HG03565 (cell line): ENCODE measurements around the gene RIN3.
A peak's percentile ranks its signal among the peaks of the same experiment; 100 is the strongest.

Experiments
- ATAC-seq: cut with Tn5 transposase; IDR thresholded peaks from one replicate; pipeline ENCODE4 v1.9.1; 2021; ENCODE audit warnings: mild to moderate bottlenecking, moderate library complexity; ENCODE audit not compliant: unreplicated experiment

RIN3 gene

GRCh38 chr14:92597906-92598905, 84.6 kb downstream of the RIN3 start:
- ATAC-seq = no peak

- ATAC-seq = no peak
These were observed 86.2 kb downstream of the RIN3 start for GRCh38 chr14:92599811-92600210.

GRCh38 chr14:92600318-92601053, 86.9 kb downstream of the RIN3 start:
- ATAC-seq = no peak

GRCh38 chr14:92601131-92601710, 87.6 kb downstream of the RIN3 start:
- no peak for ATAC-seq

DNA sequence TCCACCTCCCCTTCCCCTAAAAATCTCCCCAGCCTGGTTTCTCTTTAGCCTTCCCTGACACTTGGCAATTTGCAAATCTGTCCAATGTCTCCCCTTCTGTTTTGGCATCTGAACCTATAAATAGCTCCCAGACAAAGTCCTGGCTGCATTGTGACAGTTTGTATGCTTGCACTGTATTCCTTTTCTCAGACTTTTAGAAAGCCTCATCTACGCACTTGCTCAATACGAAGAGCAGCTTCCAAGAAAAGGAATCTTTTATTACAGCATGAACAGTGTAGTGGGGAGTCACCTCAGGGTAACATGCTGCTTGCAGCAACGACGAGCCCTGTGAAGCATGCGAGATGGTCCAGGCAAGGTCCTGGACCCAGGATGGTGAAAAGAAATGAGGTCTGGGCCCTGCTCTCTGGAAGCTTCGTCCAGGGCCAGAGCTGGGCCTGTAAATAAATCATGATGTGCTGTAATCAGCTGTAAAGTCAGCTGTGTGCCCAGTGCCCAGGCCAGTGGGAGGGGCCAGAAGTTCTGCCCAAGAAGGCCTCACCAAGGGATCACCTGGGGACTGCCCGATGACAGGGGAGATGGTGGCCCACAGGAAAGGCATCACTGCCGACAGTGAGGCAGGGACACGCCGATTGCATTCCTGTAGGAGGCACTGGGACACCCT, 88.3 kb downstream of the RIN3 start:
- no peak for ATAC-seq

DNA sequence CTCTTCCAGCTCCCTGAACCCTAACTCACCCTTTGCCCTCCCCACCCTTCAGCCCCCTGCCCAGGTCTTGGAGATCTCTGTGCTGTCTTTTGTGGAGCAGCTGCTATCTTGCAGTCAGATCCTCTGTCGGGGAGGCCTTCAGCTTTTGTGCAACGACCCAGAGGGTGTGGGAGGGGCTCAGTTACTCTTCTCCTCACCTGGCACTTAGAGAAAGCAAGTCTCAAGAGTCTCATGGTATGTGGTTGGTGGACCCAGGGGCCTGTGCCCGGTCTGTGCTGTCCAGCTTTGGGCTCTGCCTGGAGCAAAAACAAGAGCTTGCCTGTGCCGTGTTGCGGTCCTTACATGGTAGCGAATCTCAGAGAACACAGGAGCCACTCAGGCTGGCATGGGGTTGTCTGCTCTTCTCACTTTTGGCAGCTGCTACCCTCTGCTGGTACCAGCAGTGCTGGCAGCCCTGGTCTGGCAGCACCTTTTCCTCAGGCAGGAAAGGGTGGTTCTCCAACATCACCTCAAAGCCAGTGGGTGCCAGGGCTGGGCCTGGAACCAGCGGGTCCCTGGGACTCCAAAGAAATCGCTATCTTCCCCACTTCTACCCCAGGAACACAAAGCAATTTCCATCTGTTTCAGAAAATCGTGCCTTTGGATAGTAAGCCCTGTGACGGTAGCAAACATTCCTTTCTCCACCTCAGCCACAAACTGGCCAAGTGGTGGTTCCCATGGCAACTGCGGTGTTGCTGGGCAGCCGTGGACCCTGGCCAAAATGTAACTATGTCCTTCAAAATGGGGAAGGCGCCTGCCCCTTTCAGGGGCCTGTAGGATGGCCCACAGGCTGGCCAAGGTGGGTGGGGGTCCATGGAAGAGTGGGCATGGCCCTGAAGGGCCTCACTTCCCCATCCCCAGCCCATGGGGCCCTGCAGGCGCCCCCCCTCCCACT, 90.0 kb downstream of the RIN3 start:
- no peak for ATAC-seq

- no peak for ATAC-seq
These were observed 91.8 kb downstream of the RIN3 start for GRCh38 chr14:92605274-92605940.

- ATAC-seq = no peak
These were observed 93.7 kb downstream of the RIN3 start for GRCh38 chr14:92607251-92607650.

DNA sequence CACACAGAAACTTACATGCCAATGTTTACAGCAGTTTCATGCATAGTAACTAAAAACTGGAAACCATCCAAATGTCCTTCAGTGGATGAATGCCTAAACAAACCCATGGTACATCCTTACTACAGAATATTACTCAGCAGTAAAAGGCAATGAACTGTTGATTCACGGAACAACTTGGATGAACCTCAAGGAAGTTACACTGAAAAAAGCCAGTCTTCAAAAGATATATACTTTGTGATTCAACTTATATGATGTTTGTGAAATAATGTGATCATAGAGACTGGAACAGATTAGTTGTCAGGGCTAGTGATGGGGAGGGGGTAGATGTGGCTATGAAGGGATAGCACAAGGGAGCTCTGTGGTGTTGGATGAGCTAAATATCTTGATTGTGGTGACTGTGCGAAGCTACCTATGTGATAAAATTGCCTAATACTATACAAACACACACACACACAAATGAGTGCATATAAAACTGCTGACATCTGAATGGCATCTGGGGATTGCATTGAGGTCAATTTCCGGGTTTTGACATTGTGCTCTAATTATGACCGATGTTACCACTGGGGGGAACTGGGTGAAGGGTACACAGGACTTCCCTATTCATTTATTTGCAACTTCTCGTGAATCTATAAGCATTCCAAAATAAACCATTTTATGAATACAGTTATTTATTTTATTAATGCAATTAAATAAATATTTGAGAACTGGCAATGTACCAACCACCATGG, 94.3 kb downstream of the RIN3 start:
- ATAC-seq = no peak

DNA sequence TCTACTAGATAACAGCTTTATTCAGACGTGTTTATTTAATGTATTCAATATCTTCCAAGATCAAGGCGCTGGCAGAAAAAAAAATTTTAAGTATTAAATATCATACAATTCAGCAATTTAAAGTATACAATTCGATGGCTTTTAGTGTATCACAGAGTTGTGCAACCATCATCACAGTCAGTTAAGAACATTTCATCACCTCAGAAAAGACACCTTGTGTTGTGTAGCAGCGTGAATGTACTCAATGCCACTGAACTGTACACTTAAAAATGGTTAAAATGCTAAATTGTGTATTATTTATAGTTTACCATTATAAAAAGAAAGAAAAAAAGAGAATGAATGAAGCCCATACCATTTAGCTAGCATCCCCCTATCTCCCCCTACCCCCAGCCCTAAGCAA, 96.4 kb downstream of the RIN3 start:
- no peak for ATAC-seq

- no peak for ATAC-seq
These were observed 97.3 kb downstream of the RIN3 start for GRCh38 chr14:92610849-92611271.

GRCh38 chr14:92613008-92613658, 99.6 kb downstream of the RIN3 start:
- ATAC-seq = no peak

- no peak for ATAC-seq
These were observed 100.2 kb downstream of the RIN3 start for GRCh38 chr14:92613681-92614260.

DNA sequence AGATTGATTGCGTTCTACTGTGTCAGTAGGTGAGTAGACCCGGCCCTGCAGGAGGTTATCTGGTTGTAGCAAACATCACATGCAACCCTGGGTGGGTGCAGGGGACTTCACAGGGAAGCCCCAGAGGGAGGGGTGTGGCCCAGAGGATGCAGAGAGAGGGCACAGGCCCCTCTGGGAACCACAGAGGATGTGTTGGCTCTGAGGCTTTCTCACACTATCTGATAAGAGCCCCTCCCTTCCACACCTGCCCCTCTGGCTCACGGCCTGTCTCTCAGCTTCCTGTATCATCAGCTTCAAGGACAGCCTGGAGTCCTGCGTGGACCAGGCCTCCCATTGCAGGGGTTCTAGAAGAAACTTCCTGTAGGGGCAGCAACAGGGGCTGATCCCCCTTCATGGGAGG, 101.9 kb downstream of the RIN3 start:
- peak; percentile 73 for ATAC-seq

- ATAC-seq = no peak
These were observed 102.6 kb downstream of the RIN3 start for GRCh38 chr14:92616178-92616577.

DNA sequence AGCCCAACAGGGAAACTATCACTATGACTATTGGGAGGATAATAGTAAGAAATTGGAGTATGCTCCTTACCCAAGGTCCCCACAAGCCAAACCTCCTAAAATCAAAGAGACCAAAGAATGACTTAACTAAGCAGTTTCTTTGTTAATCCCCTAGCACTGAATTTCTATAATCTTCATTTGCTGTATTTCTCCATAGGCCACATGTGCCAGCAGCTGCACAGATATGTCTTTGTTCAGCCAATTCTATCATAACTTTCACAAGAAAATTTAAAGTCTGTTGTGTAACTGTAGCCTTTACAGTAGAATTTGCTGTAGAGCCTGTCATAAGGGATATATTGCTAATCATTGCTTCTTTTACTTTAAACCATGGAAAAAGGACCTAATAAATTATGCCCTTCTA, 104.0 kb downstream of the RIN3 start:
- ATAC-seq = no peak

DNA sequence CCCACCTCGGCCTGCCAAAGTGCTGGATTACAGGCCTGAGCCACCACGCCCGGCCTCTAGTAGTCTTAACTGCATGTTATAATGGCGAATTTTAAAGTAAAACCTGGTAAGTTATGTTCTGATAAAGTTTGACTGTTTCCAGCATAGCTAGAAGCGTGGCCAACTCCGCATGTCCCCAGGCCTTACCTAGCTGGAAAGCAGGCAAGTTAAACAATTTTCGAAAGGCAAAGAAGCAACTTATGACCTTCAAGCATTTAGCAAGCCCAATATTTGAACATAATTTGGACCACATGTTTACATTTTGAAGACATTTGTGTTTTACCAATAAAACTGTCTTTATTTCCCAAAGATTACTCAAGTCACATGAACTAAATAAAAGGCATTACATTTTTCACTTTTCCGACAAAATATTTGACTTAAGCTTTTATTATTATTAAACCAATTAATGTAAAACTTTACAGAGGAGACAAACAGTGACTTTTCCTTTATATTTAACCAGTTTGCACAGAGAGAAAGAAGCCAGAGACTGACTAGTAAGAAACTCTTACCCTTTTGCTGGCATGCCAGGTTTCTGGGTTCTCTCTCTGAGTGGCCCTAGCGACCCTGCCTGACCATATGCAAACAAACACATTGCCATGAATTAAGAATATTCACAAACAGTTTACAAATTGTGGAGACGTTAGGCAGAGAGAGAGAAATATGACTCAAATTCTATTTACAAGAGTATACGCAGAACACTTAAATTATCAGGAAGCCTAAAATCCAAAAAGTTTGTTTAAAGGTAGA, 106.3 kb downstream of the RIN3 start:
- no peak for ATAC-seq
